PC-3 (cell line): ENCODE data around the gene ALG6. TPM values are rescaled to one million over a fixed set of nuclear protein-coding genes. Genes with fewer than 3 reads are reported as not detected.

Source experiments
- ATAC-seq: fragments of 200-7000 bp; cut with Tn5 transposase; 2 replicates; pipeline ENCODE4 v1.9.1; 2020; ENCODE audit warnings: mild to moderate bottlenecking, moderate library complexity
- BruUV-seq: library from RNA; stranded (reverse); fragments of 400-500 nt; replicated peaks from 2 replicates; lab custom pipeline; 2021; lab: Mats Ljungman, UMichigan
- CTCF ChIA-PET: fragments of 300-600 bp; sonication (Branson Sonifier 250); formaldehyde crosslinking; loops from one replicate; lab custom pipeline; 2022; ENCODE audit warnings: antibody characterized with exemption; lab: Charles Lee
- POLR2A ChIA-PET: fragments of 300-600 bp; sonication (Branson Sonifier 250); formaldehyde crosslinking; loops from one replicate; lab custom pipeline; 2022; ENCODE audit warnings: antibody characterized with exemption; ENCODE audit not compliant: unreplicated experiment; lab: Charles Lee
- DNase-seq: peaks from one replicate; pipeline ENCODE4 v3.0.0-alpha.2; 2015
- H2AFZ ChIP-seq: fragments of 300-600 bp; sonication (generic); 2 replicates; pipeline ENCODE4 v1.6.0; 2016; ENCODE audit warnings: antibody characterized with exemption, low read length
- H3F3A ChIP-seq: fragments of 300-600 bp; sonication (generic); one replicate; pipeline ENCODE4 v1.6.0; 2017; ENCODE audit warnings: antibody characterized with exemption, low read length, control low read depth, mild to moderate bottlenecking; ENCODE audit not compliant: unreplicated experiment
- H3K27ac ChIP-seq: fragments of 300-600 bp; sonication (generic); 2 replicates; pipeline ENCODE4 v1.5.1; 2016; ENCODE audit warnings: mild to moderate bottlenecking, low read length
- H3K27me3 ChIP-seq: fragments of 300-600 bp; sonication (generic); 2 replicates; pipeline ENCODE4 v1.6.1; 2016; ENCODE audit warnings: low read length, mixed read lengths
- H3K36me3 ChIP-seq: fragments of 300-600 bp; sonication (generic); 2 replicates; pipeline ENCODE4 v1.6.1; 2016; ENCODE audit warnings: low read depth, mixed run types, low read length, mixed read lengths
- H3K4me1 ChIP-seq: fragments of 300-600 bp; sonication (generic); 2 replicates; pipeline ENCODE4 v1.5.1; 2016; ENCODE audit warnings: low read length; ENCODE audit not compliant: insufficient read depth
- H3K4me2 ChIP-seq: fragments of 300-600 bp; sonication (generic); 2 replicates; pipeline ENCODE4 v1.6.0; 2016; ENCODE audit warnings: low read length
- H3K4me3 ChIP-seq: fragments of 300-600 bp; sonication (generic); 2 replicates; pipeline ENCODE4 v1.5.1; 2016; ENCODE audit warnings: mild to moderate bottlenecking, low read length, mixed read lengths
- H3K79me2 ChIP-seq: fragments of 300-600 bp; sonication (generic); 2 replicates; pipeline ENCODE4 v1.6.1; 2017; ENCODE audit warnings: low read length, mixed read lengths
- H3K9ac ChIP-seq: fragments of 300-600 bp; sonication (generic); 2 replicates; pipeline ENCODE4 v1.6.0; 2016; ENCODE audit warnings: mild to moderate bottlenecking, low read length
- H3K9me2 ChIP-seq: fragments of 300-600 bp; sonication (generic); replicated peaks from 2 replicates; pipeline ENCODE4 v1.6.1; 2016; ENCODE audit warnings: mixed run types, low read length, mixed read lengths
- H3K9me3 ChIP-seq: fragments of 300-600 bp; sonication (generic); 2 replicates; pipeline ENCODE4 v1.6.1; 2016; ENCODE audit warnings: low read length, mixed read lengths
- H4K20me1 ChIP-seq: fragments of 300-600 bp; sonication (generic); 2 replicates; pipeline ENCODE4 v1.6.1; 2016; ENCODE audit warnings: low read length, mixed read lengths
- EZH2 ChIP-seq: fragments of 300-600 bp; sonication (generic); IDR thresholded peaks from one replicate; pipeline ENCODE4 v1.6.1; 2017; ENCODE audit warnings: antibody characterized with exemption, mild to moderate bottlenecking, low read length; ENCODE audit not compliant: unreplicated experiment
- EZH2phosphoT487 ChIP-seq: fragments of 300-600 bp; sonication (generic); IDR thresholded peaks from 2 replicates; pipeline ENCODE4 v1.6.1; 2018; ENCODE audit warnings: mild to moderate bottlenecking, antibody characterized with exemption, low read length, borderline replicate concordance
- intact Hi-C: fragments of 100-400 bp; cut with micrococcal nuclease; formaldehyde crosslinking; loops from 2 replicates; pipeline ENCODE4 v1.9.0; 2023
- total RNA-seq: library from RNA; depleted of rRNA; stranded (reverse); fragments of >200 nt; gene quantifications from 2 replicates; pipeline ENCODE4 v1.2.3, GENCODE V29; 2014
- TF ChIP-seq, protein P1 (sequence below): fragments of 300-600 bp; sonication (generic); conservative IDR thresholded peaks from 2 replicates; pipeline ENCODE4 v1.5.1; 2017; ENCODE audit warnings: antibody characterized with exemption, low read depth, mild to moderate bottlenecking, low read length

The ALG6 gene
- total RNA-seq, 1 experiment from 2014 or later, result 17.3 TPM

DNA sequence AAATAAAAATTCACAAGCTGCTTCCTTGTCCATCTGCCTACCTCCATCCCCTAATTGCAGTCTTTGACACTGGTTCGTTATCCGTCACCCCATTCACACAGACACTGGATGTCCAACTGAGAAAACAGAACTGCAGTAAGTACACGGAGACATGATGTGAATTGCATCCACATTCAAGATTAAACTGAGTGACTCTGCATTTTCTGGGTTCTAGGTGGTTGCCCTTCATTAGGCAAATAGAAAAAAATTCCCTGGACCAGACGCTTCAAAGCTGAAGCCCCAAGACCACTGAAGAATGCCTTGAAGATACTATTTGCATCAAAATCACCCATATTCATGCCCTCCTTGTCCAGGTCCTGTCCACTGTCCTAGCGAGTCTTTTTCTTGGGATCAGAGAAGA, 7.9 kb upstream of the ALG6 start:
- Histone ChIP-seq H3K79me2 (no peaks in the 10 kb centered on the region), H3K4me3 (no peak overlapping the region), H3K36me3 (no peaks in the 10 kb centered on the region), H2AFZ (no peak overlapping the region), H3K27ac (no peak overlapping the region), H3K27me3 (peaks cover 12% of the 10 kb centered on the region; the same call in 1 of the 2 replicates), H4K20me1 (no peaks in the 10 kb centered on the region), H3K4me1 (no peaks in the 10 kb centered on the region), H3K9ac (no peak overlapping the region), H3K9me2 (no peaks in the 10 kb centered on the region), H3K4me2 (no peak overlapping the region), H3F3A (no peaks in the 10 kb centered on the region), H3K9me3 (no peaks in the 10 kb centered on the region)
- no peak for TF ChIP-seq EZH2phosphoT487
- TF ChIP-seq, protein P1, sequence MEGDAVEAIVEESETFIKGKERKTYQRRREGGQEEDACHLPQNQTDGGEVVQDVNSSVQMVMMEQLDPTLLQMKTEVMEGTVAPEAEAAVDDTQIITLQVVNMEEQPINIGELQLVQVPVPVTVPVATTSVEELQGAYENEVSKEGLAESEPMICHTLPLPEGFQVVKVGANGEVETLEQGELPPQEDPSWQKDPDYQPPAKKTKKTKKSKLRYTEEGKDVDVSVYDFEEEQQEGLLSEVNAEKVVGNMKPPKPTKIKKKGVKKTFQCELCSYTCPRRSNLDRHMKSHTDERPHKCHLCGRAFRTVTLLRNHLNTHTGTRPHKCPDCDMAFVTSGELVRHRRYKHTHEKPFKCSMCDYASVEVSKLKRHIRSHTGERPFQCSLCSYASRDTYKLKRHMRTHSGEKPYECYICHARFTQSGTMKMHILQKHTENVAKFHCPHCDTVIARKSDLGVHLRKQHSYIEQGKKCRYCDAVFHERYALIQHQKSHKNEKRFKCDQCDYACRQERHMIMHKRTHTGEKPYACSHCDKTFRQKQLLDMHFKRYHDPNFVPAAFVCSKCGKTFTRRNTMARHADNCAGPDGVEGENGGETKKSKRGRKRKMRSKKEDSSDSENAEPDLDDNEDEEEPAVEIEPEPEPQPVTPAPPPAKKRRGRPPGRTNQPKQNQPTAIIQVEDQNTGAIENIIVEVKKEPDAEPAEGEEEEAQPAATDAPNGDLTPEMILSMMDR, result no peak
- ATAC-seq (no peak), DNase-seq (no peak)
- no TSS peak for BruUV-seq
- POLR2A ChIA-PET, result no interaction called here
- intact Hi-C loops, result no loop called here
- CTCF ChIA-PET, result no interaction called here

GRCh38 chr1:63362073-63362472, 5.4 kb upstream of the ALG6 start:
- Histone ChIP-seq H3K79me2 (no peaks in the 10 kb centered on the region), H4K20me1 (no peaks in the 10 kb centered on the region), H3K27ac (no peak overlapping the region), H3K27me3 (no peaks in the 10 kb centered on the region), H3K9me3 (no peaks in the 10 kb centered on the region), H2AFZ (no peak overlapping the region), H3K9me2 (no peaks in the 10 kb centered on the region), H3K4me1 (peaks cover 3% of the 10 kb centered on the region), H3F3A (no peaks in the 10 kb centered on the region), H3K4me2 (no peak overlapping the region), H3K4me3 (no peak overlapping the region), H3K36me3 (no peaks in the 10 kb centered on the region), H3K9ac (no peak overlapping the region)
- intact Hi-C loops, result no loop called here
- BruUV-seq, result no TSS peak
- DNase-seq, result no peak
- TF ChIP-seq, protein P1, result no peak
- TF ChIP-seq EZH2 (no peak), EZH2phosphoT487 (no peak)
- ATAC-seq, result peak; percentile 62
- ChIA-PET CTCF (no interaction called here), POLR2A (no interaction called here)

DNA sequence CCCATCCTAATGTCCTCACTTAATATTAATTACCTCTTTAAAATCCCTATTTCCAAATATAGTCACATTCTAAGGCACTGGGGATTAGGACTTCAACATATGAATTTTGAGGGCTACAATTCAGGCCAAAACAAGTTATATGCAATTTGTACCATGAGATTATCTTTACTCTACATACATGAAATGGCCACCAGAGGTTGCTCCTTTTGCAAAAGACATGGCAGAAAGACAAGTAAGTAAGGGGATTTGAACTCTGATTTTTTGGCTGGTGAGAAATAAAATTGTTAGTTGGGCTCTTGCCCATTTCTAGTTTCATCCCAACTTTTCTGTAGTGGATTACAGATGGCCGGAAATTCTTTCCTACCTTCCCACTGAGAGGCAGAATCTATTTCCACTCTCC, 4.8 kb upstream of the ALG6 start:
- intact Hi-C loops, result no loop called here
- Histone ChIP-seq H3K4me3 (no peak overlapping the region), H3K79me2 (no peaks in the 10 kb centered on the region), H2AFZ (no peak overlapping the region), H3K27me3 (no peaks in the 10 kb centered on the region), H3K4me1 (peaks cover 5% of the 10 kb centered on the region), H4K20me1 (no peaks in the 10 kb centered on the region), H3K27ac (no peak overlapping the region), H3K9me2 (no peaks in the 10 kb centered on the region), H3F3A (no peaks in the 10 kb centered on the region), H3K9me3 (no peaks in the 10 kb centered on the region), H3K4me2 (no peak overlapping the region), H3K9ac (no peak overlapping the region), H3K36me3 (no peaks in the 10 kb centered on the region)
- DNase-seq (no peak), ATAC-seq (no peak)
- ChIA-PET POLR2A (no interaction called here), CTCF (no interaction called here)
- BruUV-seq, result no TSS peak
- TF ChIP-seq EZH2, result no peak
- no peak for TF ChIP-seq EZH2phosphoT487
- TF ChIP-seq, protein P1, result no peak
